Breast epithelium (tissue), 3 donors: ENCODE data around the gene ZNF331.

ENCODE experiments used
- POLR2A ChIP-seq: fragments of 450-650 bp; IDR thresholded peaks from one replicate; pipeline ENCODE4 v1.6.1; 2016; ENCODE audit warnings: antibody characterized with exemption, mild to moderate bottlenecking, moderate library complexity
- POLR2AphosphoS5 ChIP-seq, 3 donors: sonication (generic); formaldehyde crosslinking; IDR thresholded peaks; one replicate each; pipeline ENCODE4 v1.6.1; 2017; ENCODE audit warnings: antibody characterized with exemption in 3 of 3
- TF ChIP-seq, protein P1 (sequence below), 3 donors: fragments of 450-650 bp; IDR thresholded peaks; one replicate each; pipeline ENCODE4 v1.5.1; 2016 to 2017; ENCODE audit warnings: antibody characterized with exemption in 3 of 3, mild to moderate bottlenecking in 3 of 3, moderate library complexity in 3 of 3

DNA sequence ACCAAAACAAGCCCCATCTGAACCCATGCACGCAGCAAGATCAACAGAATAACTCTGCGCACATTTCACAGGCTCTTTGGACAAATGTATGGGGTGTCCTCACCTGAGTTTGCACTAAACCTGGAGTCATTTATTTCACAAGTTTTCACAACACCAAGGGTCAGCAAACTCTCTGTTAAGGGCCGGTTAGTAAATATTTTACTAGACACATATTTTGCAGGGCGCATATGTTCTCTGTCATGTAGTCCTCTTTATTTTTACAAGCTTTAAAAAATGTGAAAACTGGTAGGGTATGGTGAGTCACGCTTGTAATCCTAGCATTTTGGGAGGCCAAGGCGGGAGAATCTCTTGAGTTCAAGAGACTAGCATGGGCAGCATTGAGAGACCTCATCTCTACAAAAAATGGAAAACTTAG is 48.3 kb downstream of the ZNF331 start:
- TF ChIP-seq POLR2A (no peak), POLR2AphosphoS5 (IDR thresholded peaks at IDR 0.05) (no peak)
- TF ChIP-seq, protein P1, sequence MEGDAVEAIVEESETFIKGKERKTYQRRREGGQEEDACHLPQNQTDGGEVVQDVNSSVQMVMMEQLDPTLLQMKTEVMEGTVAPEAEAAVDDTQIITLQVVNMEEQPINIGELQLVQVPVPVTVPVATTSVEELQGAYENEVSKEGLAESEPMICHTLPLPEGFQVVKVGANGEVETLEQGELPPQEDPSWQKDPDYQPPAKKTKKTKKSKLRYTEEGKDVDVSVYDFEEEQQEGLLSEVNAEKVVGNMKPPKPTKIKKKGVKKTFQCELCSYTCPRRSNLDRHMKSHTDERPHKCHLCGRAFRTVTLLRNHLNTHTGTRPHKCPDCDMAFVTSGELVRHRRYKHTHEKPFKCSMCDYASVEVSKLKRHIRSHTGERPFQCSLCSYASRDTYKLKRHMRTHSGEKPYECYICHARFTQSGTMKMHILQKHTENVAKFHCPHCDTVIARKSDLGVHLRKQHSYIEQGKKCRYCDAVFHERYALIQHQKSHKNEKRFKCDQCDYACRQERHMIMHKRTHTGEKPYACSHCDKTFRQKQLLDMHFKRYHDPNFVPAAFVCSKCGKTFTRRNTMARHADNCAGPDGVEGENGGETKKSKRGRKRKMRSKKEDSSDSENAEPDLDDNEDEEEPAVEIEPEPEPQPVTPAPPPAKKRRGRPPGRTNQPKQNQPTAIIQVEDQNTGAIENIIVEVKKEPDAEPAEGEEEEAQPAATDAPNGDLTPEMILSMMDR (IDR thresholded peaks at IDR 0.05), result no peak
